HK-2 (cell line): ENCODE measurements around the gene NUMA1.

ENCODE experiments used
- DNase-seq: peaks from one replicate; pipeline ENCODE4 v3.0.0-alpha.2; 2018; ENCODE audit not compliant: unreplicated experiment

NUMA1 gene

DNA sequence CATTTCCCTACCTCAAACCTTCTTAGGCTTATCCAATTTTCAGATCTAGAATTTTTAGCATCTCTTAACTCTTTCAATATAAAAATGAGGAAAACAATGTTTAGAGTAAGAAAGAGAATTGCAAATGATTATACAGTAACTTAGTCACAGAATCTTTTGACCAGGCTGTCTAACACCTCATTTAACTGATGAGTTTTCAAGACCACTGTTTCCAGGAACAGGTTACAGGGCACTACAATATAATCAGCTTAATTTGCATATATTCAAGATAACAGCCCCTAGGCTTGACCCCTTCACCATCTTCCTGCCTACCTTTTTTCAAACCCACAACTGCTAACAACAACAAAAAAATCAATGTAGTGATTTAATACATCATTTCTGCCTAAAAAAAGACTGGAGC is 12.7 kb downstream of the NUMA1 start:
- DNase-seq, result no peak

DNA sequence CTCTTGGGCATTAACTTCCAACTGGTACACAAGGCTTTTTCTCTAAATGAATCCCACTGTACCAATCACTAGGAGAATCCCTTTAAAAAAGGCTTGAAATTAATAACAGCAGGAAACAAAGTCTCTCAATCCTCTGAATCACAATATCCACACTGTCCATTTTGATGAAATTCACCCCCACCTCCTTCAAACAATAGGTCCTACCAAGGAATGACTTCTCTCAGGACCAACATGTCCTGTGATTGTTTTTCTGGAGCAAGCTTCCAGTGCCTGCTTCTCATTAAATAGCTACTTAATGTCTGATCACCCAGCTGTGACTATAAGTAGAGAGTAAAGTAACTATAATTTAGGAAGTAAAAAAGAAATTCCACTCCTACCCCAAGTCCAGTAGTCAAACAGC is 13.1 kb downstream of the NUMA1 start:
- DNase-seq, result no peak

DNA sequence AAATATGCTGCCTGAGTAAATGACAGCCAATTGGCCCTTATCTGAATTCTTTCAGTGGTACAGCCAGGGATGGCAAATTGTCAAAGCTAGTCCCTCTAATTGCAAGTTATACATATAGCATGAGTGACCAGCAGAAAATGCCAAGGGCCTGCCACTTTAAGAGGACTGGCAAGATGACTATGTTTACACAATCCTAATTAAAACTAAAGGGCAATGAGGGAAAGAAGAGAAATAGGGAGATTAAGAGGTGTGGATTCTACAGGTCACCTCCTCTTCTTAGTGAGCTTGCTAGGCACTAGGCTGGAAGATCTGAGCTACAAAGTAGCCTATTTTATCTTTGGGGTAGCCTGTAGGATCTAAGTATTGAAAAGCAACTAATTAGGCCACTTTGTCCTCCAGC is 13.5 kb downstream of the NUMA1 start:
- DNase-seq, result no peak

DNA sequence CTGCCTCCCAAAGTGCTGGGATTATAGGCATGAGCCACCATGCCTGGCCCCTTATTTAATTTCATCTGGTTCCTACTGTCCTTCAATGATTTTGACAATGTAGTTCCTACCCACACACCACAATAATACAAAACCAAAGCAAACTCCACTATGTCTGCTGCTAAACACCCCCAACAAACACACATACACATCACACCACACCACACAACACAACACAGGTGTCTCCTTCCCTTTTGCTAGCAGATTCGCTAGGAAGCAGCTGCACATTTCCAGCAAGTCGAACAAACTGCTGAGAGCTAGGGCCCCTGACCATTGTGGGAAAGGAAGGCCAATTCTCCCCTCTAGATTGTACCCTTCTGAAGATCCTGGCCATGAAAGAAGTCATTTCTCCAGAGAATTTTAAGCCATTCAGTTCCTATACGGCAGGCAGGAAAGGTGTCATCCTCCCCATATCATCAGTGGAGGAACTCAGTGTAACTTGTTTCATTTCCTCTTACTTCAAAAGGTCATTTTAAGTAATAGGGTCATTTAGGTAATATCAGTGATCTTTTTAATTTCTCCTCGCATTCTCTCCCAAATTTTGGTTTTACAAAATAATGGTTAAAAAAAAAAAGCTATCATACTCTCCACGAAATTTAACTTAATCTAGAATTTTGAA is 18.5 kb downstream of the NUMA1 start:
- DNase-seq, result no peak

DNA sequence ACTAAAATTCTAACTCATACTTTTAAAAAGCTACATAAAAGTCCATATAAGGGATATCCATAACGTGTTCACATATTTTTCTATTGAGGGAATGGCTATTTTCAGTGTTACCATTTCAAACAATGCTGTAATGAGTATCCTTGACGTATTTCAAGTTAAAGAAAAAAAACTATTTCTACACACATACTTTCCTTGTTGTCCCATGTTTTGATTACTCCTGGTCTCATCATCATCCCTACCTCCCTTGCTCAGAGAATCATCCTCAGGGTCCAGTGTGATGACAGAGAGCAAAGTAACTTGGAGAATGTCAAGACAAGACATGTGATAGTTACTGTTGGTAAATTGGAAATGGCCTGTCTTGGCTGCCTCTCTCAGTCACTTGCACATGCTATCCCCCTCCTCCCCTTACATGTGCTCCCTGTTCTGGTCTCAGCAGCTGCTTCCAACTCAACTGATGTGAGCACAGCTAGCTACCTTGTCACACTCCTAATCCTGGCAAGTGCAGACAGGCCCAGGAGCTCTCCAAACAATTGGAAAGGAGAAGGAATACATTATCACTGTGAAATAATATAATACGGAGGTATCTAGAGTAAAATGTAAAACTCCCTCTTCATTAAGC is 21.8 kb downstream of the NUMA1 start:
- no peak for DNase-seq

DNA sequence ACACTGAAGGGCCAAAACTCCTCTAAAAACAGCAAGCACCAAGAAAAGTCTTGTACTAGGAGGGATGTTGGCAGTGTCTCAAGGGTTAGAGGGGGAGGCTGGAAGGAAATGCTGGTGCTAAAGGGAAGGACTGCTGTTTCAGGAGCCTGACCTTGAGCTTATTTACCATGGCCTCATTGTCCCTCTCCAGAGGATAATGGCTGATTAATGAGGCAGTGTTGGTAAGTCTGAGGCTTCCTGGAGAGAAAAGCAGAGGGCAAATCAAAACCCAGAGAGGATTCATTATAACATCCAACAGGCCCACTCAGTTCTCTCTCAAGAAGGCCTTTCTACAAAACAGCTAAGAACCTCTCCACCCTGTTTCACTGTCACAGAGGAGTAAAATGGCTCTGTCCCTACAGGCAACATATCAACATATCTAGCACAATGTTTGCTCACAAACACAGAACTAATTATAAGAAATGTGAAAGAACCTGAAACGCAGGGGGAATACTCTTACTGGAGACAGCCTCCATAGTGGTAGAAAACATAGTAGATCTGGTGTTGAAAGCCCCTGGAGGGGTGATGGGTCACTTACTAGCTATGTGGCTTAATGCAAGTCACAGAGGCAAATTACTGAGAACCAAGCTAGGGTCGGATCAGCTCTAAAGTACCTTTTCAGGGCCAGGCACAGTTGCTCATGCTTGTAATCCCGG is 31.4 kb downstream of the NUMA1 start:
- no peak for DNase-seq

DNA sequence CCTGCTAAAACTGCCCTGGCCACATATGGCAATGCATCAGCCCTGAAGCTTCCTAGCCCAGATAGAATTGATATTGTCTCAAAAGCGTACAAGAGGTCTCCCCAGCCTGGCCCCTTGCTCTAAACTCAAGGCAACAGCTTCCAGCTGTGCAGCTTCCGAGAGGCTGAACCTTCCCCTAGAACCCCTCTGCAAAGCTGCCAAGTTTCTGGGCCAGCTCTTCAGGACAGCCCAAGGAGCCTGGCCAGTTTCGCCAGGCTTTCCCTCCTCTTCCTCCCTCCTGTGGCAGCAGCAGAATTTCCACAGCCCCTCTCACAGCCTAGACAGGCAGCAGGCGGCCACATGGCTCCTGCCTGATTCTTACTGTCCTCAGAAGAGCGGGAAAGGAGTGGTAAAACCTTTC is 34.5 kb downstream of the NUMA1 start:
- no peak for DNase-seq

DNA sequence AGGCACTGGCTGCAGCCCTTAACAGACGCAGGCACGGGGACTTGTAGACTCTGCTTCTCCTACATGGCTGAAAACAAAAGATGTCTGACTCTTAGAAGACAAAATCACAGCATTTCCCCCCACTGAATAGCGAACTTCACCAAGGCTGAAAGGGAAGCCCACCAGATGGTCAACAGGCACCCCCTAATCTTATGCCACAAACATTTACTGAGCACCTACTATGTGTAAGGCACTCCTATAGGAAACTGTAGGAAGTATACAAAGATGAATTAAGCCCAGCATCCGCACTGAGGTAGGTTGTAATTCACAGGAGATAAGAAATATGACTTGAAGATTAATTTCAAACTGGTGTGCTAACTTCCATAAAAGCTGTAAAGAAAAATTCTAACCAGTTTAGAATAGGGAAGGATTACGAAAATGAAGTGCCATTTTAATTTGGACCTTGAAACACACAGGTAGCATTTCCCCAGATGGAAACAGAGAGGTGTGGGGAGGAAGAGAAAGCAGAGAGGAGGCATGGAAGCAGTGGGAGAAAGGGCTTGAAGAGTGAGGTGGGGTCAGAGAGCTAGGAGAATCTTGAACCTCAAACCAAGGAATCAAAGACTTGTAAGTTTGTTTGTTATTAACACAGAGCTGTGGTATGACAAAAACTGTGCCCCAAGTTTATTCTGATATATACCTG is 38.1 kb downstream of the NUMA1 start:
- no peak for DNase-seq

DNA sequence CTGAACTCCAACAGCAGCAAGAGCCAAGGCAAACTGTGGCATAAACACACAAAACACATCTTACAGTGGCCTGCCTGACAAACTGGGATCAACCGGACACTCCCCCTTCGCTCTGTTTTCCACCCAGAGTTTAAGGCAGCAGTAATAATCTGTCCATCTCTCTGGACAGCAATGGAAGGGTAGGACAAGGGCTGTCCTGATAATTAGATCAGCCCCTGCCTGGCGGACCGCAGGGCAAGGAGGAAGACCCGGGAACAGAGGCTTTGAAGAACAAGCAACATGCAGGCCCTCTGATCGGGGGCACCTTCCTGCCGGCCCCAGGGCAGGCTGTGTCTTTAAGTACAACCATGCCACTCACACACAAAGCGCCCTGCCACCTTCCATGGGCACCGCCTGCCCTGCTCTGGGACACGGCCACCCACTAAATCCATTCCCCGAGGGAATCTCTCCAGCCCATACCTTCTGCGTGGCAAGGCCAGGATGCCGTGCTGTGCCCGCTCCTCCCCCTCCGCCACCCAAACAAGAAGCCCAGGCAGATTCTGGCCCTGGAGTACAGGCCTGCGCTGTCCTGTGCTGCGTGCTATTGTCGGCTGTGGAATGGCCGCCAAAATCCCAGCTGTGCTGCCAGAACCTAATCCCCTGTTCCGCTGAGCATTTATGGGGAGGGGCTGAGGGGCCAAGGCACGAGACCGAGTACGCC is 38.8 kb downstream of the NUMA1 start:
- DNase-seq, result peak; percentile 38

DNA sequence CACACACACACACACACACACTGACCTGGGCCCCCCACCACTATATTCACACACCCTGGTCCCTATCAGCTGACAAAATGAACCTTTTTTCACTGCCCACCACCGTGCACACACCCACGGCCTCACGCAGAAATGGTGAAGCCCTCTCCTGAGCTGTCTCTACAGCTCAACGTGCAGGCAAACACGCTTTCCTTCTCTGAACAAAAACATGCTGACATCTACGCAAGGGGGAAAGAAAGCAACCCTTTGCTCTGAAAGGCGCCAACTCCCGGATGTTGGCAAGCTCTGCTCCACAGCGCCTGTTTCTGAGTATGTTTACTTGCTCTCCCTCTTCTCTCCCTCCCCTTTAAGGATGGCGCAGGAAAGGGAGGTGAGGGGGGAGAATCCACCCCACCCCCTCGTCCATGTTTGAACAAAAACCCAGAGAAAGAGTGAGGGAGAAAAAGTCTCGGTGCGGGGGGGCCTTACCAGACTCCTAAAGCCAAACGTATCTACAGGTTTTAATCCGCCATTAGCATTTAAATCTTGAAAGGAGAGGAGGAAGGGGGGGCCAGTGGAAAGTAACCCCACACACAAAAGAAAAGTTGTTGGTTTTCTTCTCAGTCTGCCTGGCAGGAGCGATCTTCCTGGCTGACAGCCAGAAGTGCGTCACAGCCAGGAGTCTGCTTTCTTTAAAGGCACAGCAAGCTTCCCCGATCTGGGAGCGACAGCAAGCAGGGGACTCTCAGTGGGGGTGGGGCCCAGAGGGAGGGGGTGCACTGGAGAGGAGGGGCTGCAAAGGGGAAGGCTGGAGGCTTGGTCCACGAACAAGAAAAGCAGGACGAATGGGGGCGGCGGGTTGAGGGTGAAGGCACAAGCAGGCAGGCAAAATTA is 39.6 kb downstream of the NUMA1 start:
- peak; percentile 73 for DNase-seq

DNA sequence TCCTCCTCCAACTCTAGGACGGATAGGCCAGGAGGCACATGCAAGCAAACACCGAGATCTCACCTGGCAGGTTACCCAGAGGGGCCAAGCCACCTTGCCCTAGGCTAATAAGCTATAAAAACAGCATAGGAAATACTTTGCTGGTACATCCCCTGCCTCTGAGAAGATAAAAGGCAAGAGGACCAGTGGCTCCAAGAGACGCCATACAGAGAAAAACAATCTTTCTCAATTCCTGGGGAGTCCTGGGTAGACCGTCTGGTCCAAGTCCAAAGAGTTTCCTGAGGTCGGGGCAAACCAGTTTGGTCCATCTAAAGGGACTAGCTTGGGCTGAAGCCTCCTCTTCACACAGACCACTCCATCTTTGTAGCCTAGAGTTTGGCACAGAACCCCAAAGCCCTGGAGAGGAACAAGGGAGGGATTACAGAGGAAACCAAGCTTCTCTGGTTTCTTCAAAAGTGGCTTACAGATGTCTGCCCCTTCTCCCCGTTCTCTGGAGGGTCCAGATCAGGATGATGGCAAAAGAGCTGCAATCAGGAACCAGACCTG is 40.4 kb downstream of the NUMA1 start:
- DNase-seq, result no peak

DNA sequence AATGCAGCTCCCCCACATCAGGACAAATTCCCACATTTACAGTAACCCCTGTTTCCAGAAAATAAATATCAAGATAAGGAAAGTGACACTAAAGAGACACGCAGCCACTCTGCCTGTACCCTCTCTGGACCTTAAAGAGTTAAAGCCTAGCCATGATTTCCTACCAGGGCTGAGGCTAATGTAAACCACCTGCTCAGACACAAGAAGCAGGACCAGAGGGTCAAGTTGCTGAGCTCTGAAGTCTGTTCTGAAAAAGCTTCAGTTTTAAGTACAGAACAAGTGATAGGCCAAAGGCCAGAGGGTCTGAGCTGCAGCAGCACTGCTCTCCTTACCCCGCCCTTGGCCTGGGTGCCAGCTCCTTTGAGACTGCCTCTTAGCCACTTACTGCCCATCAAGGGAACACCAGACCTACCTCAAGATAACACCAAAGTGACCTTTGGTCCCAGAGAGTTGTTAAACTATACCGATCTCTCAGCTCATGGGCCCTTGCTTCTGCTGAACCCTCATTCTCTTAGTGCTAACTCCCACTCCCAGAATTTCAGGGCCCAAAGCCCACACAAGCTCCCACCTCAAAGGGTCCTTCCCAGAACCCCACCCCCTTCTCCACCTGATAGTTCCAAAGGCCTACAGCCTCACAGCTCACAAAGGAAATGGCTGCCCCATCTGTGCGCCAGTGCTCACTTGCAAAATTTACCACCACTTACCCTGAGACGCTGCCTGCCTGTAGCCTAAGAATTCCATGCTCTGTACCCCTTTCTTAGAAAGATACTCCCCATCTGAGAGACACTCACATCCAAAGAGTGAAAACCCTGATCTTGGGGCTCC is 41.1 kb downstream of the NUMA1 start:
- no peak for DNase-seq

DNA sequence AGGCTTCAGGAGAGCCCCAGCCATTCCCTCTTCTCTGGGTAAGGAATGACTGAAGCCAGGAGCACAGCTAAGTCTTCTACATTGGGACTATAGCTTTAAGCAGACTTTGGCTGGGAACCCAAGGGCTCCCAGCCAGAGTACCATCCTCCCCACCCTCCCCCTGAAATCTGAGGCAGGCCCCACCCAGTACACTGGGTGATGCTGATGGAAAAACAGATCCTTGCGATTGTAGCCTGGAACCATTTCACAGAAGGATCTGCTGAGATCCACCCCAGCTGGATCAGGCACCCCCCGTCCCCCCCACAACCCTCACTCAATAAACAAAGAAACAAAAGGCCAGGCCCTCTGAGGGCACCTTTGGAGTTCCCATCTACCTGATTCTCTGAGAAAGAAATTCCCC is 41.9 kb downstream of the NUMA1 start:
- no peak for DNase-seq

DNA sequence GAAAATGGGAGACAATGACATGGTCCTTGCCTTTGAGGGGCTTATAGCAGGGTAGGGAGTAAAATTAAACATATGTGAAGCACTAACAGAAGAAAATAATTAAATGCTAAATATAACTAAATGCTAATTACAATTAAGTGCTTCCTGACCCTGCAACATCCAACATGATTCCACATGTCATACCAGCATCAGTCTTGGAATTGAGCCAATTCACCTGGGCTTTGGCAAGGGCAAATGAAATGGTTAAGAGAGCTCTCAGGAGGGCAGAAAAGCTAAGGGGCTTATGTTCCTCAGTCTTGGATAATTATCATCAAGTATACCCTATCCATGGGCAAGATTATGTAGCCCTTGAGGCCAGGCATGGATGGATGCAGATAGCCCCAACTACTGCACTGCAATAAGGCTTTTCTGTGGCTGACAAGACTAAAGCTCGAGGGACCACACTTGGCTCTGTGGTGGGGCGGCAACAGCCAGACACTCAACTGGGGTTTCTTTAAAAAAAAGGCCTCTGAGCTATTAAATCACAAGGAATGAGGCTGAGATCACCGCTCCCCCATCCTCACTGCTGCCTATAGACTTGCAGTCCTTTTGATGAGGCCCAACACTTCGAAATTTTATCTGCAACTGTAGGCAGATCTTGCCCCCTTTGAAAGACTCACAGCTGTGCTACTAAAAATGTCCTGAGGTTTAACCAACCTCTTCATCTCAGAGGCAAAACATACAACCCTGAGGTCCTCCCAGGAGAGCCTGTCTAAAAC is 42.6 kb downstream of the NUMA1 start:
- no peak for DNase-seq

DNA sequence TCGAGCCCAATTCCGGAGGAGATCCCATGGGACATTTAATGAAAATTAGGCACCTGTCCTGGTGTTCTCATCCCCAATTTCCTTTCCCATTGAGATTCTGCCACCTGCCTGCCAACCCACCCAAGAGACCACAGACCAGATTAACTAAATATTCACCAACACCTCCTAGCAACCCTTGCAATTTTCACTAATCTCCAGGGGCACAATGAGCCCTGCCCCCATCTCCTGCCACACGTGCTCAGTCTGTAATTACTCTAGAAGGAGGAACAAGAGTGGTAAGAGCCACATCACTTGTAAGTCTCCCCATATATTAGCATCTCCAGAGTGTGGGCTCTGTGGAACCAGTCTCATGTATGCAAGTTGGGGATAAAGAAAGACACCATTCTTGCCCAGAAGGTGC is 43.7 kb downstream of the NUMA1 start:
- DNase-seq, result no peak

DNA sequence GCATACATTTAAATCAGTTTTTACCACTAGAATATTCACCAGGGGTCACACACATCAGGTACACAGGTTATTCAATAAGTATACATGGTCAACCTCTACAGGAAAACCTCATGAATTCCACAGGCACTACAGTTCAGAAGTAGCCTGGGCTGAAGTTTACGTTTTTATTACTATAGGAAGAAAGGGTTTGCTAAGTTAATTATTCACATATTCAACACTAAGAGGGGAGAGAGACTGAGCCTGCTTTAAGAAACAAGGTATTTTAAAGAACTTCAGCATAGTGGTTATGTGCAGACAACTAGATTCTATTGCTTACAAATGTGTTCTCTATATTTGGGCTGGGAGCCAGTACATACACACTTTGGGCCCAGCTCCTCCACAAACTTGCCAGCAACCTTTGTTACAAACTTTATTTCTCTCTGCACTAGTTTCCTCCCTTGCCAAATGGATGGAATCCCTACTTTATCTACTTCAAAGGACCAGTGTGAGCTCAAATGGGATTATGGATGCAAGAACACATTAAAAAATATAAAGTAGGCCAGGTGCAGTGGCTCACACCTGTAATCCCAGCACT is 49.8 kb downstream of the NUMA1 start:
- no peak for DNase-seq

DNA sequence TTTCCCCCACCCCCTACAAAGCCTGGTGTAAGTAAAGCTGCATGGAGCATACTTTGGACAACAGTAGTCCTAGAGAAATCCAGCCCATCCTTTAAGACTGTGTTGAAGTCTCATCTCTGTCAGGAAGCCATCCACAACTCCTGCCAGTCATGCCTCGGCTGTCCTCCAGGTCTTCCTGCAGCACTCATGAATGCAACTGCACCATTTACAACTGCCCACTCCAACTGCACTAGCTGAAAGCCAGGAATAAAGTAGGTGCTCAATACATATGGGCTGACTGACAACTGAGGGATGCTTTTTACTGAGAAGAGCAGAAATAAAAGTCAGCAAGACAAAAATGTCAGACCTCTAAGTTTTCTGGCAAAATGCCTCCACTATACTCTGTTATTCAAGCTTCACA is 54.3 kb downstream of the NUMA1 start:
- no peak for DNase-seq

DNA sequence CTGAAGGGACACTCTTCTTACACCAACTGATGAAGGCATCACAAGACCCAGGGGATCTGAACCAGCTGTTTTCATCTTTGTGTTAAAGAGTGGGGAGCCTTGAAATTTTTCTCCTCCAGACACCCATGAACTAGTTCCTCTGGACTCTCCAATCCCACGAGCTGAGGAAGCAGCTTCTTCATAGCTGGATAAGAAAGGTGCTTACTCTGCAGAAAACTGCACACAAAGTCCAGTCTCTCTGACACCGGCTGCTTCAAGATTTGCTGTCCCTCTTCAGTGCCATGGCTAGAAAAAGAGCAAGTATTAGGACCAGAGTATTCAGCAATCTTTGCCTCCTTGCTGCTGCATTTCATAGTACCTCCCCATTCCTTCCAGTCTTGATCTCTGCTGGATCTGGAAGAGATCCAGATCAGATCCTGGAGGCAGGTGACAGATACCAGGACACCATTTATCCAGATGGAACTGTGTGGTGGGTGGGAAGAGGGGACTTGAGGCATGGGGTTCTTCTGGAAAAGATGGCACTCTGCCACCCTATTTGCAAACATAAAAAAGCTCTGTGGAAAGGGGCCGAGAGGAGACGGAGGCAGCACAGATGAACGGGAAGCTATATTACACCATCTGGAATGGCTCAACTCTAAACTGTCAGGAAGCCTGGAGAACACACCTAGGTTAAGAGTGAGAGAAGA is 56.1 kb downstream of the NUMA1 start:
- DNase-seq, result no peak
